ENCODE measurements around the gene SURF2. TPM values are rescaled to one million over a fixed set of nuclear protein-coding genes. Genes with fewer than 3 reads are reported as not detected.

The SURF2 gene
- total RNA-seq, 1 experiment from 2014 or later: 27.8 TPM

GRCh38 chr9:133408042-133408441, 51.7 kb downstream of the SURF2 start:
- H3K27me3 ChIP-seq (ENCODE audit: insufficient read depth, low read length): no peaks in the 10 kb centered on the region
- no peak for ATAC-seq
- intact Hi-C loops (cut with micrococcal nuclease): no loop called here
- H3K4me3 ChIP-seq (replicated peaks in 1 of 2; ENCODE audit: low read depth in 1 of 2, low read length in 2 of 2): no peak overlapping the region
- H3K4me2 ChIP-seq (ENCODE audit: low read length): no peak overlapping the region
- BruUV-seq (replicated peaks): no TSS peak
- no peaks in the 10 kb centered on the region for H4K20me1 ChIP-seq (ENCODE audit: insufficient read depth)
- H3K9ac ChIP-seq (ENCODE audit: low read length): no peak overlapping the region
- TF ChIP-seq ZNF274 (IDR thresholded peaks at IDR 0.05; ENCODE audit: low read depth, low read length) (no peak), REST (IDR thresholded peaks at IDR 0.05; ENCODE audit: low read depth) (no peak), EGR1 (IDR thresholded peaks at IDR 0.05; ENCODE audit: low read depth) (no peak), SIN3A (IDR thresholded peaks at IDR 0.05; ENCODE audit: low read depth) (no peak), SP1 (IDR thresholded peaks at IDR 0.05; ENCODE audit: low read depth) (no peak), TCF7L2 (IDR thresholded peaks at IDR 0.05; ENCODE audit: borderline replicate concordance, extremely low read depth, insufficient read depth, insufficient read length) (no peak), ELF1 (IDR thresholded peaks at IDR 0.05; ENCODE audit: borderline replicate concordance, low read depth) (no peak), JUND (IDR thresholded peaks at IDR 0.05) (no peak), POLR2AphosphoS5 (IDR thresholded peaks at IDR 0.05; ENCODE audit: low read depth, low read length) (no peak)
- CTCF ChIA-PET: interaction anchor here (1.1 kb wide), 1 partner anchor 10 kb away, joined by 3 read pairs; no protein-coding TSS in a partner anchor
- peaks cover 0 to 5% of the 10 kb centered on the region in 2 experiments; a peak in 1 of 4 replicates for H3K4me1 ChIP-seq (ENCODE audit: control insufficient read depth in 1 of 2, insufficient read depth in 2 of 2, low read length in 2 of 2)
- peaks cover 16% of the 10 kb centered on the region for H3K79me2 ChIP-seq (ENCODE audit: insufficient read depth, low read length)
- no peak overlapping the region for H3K27ac ChIP-seq (ENCODE audit: low read depth, low read length)
- no peaks in the 10 kb centered on the region for H3K9me2 ChIP-seq (ENCODE audit: insufficient read depth)
- no peaks in the 10 kb centered on the region for H3K9me3 ChIP-seq (ENCODE audit: control insufficient read depth in 1 of 2, insufficient read depth in 1 of 2, low read depth in 1 of 2, low read length in 2 of 2)
- POLR2A ChIA-PET: no interaction called here
- RAD21 ChIA-PET (ENCODE audit: low non-redundant PET in 1 of 2, low total read pairs in 2 of 2, uncharacterized antibody in 2 of 2, unreplicated experiment in 2 of 2): no interaction called here
- DNase-seq (ENCODE audit: low read depth, low spot score): no peak
- H3K36me3 ChIP-seq (ENCODE audit: control insufficient read depth in 1 of 2, insufficient read depth in 2 of 2, low read length in 2 of 2): peaks cover 31 to 44% of the 10 kb centered on the region in 2 experiments; a peak in 3 of 4 replicates
- H2AFZ ChIP-seq (ENCODE audit: low read depth, low read length, poor library complexity, severe bottlenecking): no peak overlapping the region

Other genes with a start within 250 kb of the SURF2 start
- 36.1 TPM for gene RALGDS, start 235.3 kb upstream of the SURF2 start, total RNA-seq (2021; ENCODE audit: unreplicated experiment)
- gene GBGT1, start 192.6 kb upstream of the SURF2 start, total RNA-seq (2021; ENCODE audit: unreplicated experiment): 0.34 TPM
- gene OBP2B, start 147.3 kb upstream of the SURF2 start, total RNA-seq (2021; ENCODE audit: unreplicated experiment): not detected
- gene ABO, start 81.3 kb upstream of the SURF2 start, total RNA-seq (2021; ENCODE audit: unreplicated experiment): 1.2 TPM
- 30.1 TPM for gene SURF6, start 20.4 kb upstream of the SURF2 start, total RNA-seq (2021; ENCODE audit: unreplicated experiment)
- 18.6 TPM for gene MED22, start 8.4 kb upstream of the SURF2 start, total RNA-seq (2021; ENCODE audit: unreplicated experiment)
- 2,837 TPM for gene RPL7A, start 8.3 kb upstream of the SURF2 start, total RNA-seq (2021; ENCODE audit: unreplicated experiment)
- 71.7 TPM for gene SURF1, start 63 bp upstream of the SURF2 start, total RNA-seq (2021; ENCODE audit: unreplicated experiment)
- gene SURF4, start 19.5 kb downstream of the SURF2 start, total RNA-seq (2021; ENCODE audit: unreplicated experiment): 134 TPM
- gene STKLD1, start 19.8 kb downstream of the SURF2 start, total RNA-seq (2021; ENCODE audit: unreplicated experiment): 0.37 TPM
- gene REXO4, start 61.5 kb downstream of the SURF2 start, total RNA-seq (2021; ENCODE audit: unreplicated experiment): 24.6 TPM
- 9.2 TPM for gene ADAMTS13, start 65.8 kb downstream of the SURF2 start, total RNA-seq (2021; ENCODE audit: unreplicated experiment)
- 6.9 TPM for gene CACFD1, start 103.4 kb downstream of the SURF2 start, total RNA-seq (2021; ENCODE audit: unreplicated experiment)
- 10.7 TPM for gene SLC2A6, start 122.5 kb downstream of the SURF2 start, total RNA-seq (2021; ENCODE audit: unreplicated experiment)
- gene MYMK, start 168.4 kb downstream of the SURF2 start, total RNA-seq (2021; ENCODE audit: unreplicated experiment): not detected
- gene ADAMTSL2, start 178.2 kb downstream of the SURF2 start, total RNA-seq (2021; ENCODE audit: unreplicated experiment): not detected